K562 (cell line): ENCODE results near the gene BTBD16. TPM values are rescaled to one million over a fixed set of nuclear protein-coding genes. Genes with fewer than 3 reads are reported as not detected.

ENCODE experiments used
- ATAC-seq: fragments of 200-7000 bp; cut with Tn5 transposase; 3 replicates; pipeline ENCODE4 v1.9.1; 2020; ENCODE audit warnings: moderate library complexity
- BruUV-seq: library from RNA; stranded (reverse); fragments of 400-500 nt; replicated peaks from 2 replicates; lab custom pipeline; 2021; lab: Mats Ljungman, UMichigan
- CTCF ChIA-PET: fragments of 300-600 bp; formaldehyde crosslinking; extraction: SDS; loops from one replicate; lab custom pipeline; 2021; ENCODE audit warnings: low intra/inter-chr PET ratio; lab: Yijun Ruan, JAX
- POLR2A ChIA-PET: fragments of 300-600, 350-650 bp; sonication (Branson Sonifier 250); formaldehyde crosslinking; extraction: SDS; loops from one replicate; lab custom pipeline; 2021; ENCODE audit warnings: antibody characterized with exemption, inconsistent platforms; lab: Yijun Ruan, JAX
- DNase-seq, 4 experiments: peaks; one replicate each; pipeline versions ENCODE4 v3.0.0 to v3.0.0-alpha.2; 2011 to 2018; ENCODE audit warnings: low spot score in 3 of 4, mixed read lengths in 3 of 4; ENCODE audit errors: extremely low read depth in 1 of 4
- FAIRE-seq: peaks from 2 replicates; lab custom pipeline; 2011; peaks lifted over from hg19 to GRCh38; lab: Jason Lieb, UNC
- H2AFZ ChIP-seq: 2 replicates; pipeline ENCODE4 v1.6.0; 2011; ENCODE audit warnings: low read depth, low read length, control low read depth, inconsistent platforms
- H3K27ac ChIP-seq: fragments of 200-600 bp; 3 replicates; pipeline ENCODE4 v1.8.0; 2011; ENCODE audit warnings: low read depth, mild to moderate bottlenecking, control low read depth, inconsistent platforms, low read length, moderate library complexity, mixed read lengths; ENCODE audit errors: extremely low read depth
- H3K27me3 ChIP-seq, 2 experiments: fragments of 300-600 bp in 1 of 2; 2 replicates in 1 of 2; 3 replicates in 1 of 2; pipeline versions ENCODE4 v1.6.0 to v1.8.0; 2011; ENCODE audit warnings: inconsistent platforms in 2 of 2, low read length in 2 of 2, mild to moderate bottlenecking in 1 of 2, mixed read lengths in 1 of 2, moderate library complexity in 1 of 2; ENCODE audit not compliant: control insufficient read depth in 2 of 2, insufficient read depth in 2 of 2
- H3K36me3 ChIP-seq: fragments of 300-600 bp; 3 replicates; pipeline ENCODE4 v1.8.0; 2011; ENCODE audit warnings: mild to moderate bottlenecking, low read length, inconsistent platforms; ENCODE audit not compliant: control insufficient read depth, insufficient read depth
- H3K4me1 ChIP-seq, 2 experiments: fragments of 200-600 bp in 1 of 2; replicated peaks in 1 of 2; 2 replicates in 1 of 2; 3 replicates in 1 of 2; pipeline versions ENCODE4 v1.5.1 to v1.8.0; 2011; ENCODE audit warnings: inconsistent platforms in 2 of 2, low read length in 2 of 2, mild to moderate bottlenecking in 1 of 2, mixed read lengths in 1 of 2, moderate library complexity in 1 of 2; ENCODE audit not compliant: control insufficient read depth in 2 of 2, insufficient read depth in 2 of 2
- H3K4me2 ChIP-seq: 2 replicates; pipeline ENCODE4 v1.6.1; 2011; ENCODE audit warnings: low read length, control low read depth, inconsistent platforms, mixed read lengths; ENCODE audit not compliant: insufficient read depth
- H3K4me3 ChIP-seq: fragments of 200-600 bp; sonication (generic), shearing (Covaris generic); 2 replicates; pipeline ENCODE4 v1.5.1; 2016; ENCODE audit warnings: control low read depth, inconsistent platforms
- H3K79me2 ChIP-seq: fragments of 200-600 bp; 3 replicates; pipeline ENCODE4 v1.8.0; 2011; ENCODE audit warnings: low read length, inconsistent platforms; ENCODE audit not compliant: control insufficient read depth, insufficient read depth
- H3K9ac ChIP-seq, 2 experiments: 2 replicates each; pipeline versions ENCODE4 v1.6.0 to v1.6.1; 2011; ENCODE audit warnings: low read depth in 2 of 2, low read length in 2 of 2, control low read depth in 1 of 2, inconsistent platforms in 1 of 2, mild to moderate bottlenecking in 1 of 2, mixed read lengths in 1 of 2; ENCODE audit not compliant: insufficient read depth in 1 of 2
- H3K9me1 ChIP-seq: one replicate; pipeline ENCODE4 v1.6.0; 2011; ENCODE audit warnings: inconsistent platforms, mild to moderate bottlenecking, low read length, moderate library complexity; ENCODE audit not compliant: control insufficient read depth, insufficient read depth
- H3K9me3 ChIP-seq: replicated peaks from 2 replicates; pipeline ENCODE4 v1.5.1; 2011; ENCODE audit warnings: low read depth, low read length, inconsistent platforms; ENCODE audit not compliant: control insufficient read depth, insufficient read depth
- H4K20me1 ChIP-seq: replicated peaks from 2 replicates; pipeline ENCODE4 v1.6.1; 2011; ENCODE audit warnings: low read length, inconsistent platforms, mixed read lengths; ENCODE audit not compliant: control insufficient read depth, insufficient read depth
- ADNP ChIP-seq: fragments of 200-800 bp; sonication (Bioruptor generic); IDR thresholded peaks from 2 replicates; pipeline ENCODE4 v1.6.1; 2016; ENCODE audit warnings: missing genetic modification characterization, missing compliant biosample characterization
- GMEB1 ChIP-seq: fragments of 250-450 bp; sonication (Bioruptor Pico); IDR thresholded peaks from 2 replicates; pipeline ENCODE4 v1.4.0; 2020; ENCODE audit warnings: mild to moderate bottlenecking
- HDGF ChIP-seq: fragments of 450-650 bp; IDR thresholded peaks from 2 replicates; pipeline ENCODE4 v1.6.1; 2016
- MLLT1 ChIP-seq, 2 experiments: fragments of 450-650 bp; IDR thresholded peaks; 2 replicates each; pipeline ENCODE4 v1.6.1; 2016
- NFIC ChIP-seq: fragments of 450-650 bp; IDR thresholded peaks from 2 replicates; pipeline ENCODE4 v1.6.1; 2017; ENCODE audit warnings: mild to moderate bottlenecking, inconsistent platforms
- NRF1 ChIP-seq, 2 experiments: fragments of 450-650 bp; IDR thresholded peaks in 1 of 2; conservative IDR thresholded peaks in 1 of 2; 2 replicates each; pipeline ENCODE4 v1.6.1; 2014; ENCODE audit warnings: mild to moderate bottlenecking in 2 of 2
- RCOR1 ChIP-seq, 2 experiments: IDR thresholded peaks; 2 replicates each; pipeline ENCODE4 v1.6.1; 2012; ENCODE audit warnings: low read depth in 2 of 2, low read length in 2 of 2, borderline replicate concordance in 1 of 2, improper control_type of control experiment in 1 of 2
- RERE ChIP-seq: sonication (generic); formaldehyde crosslinking; IDR thresholded peaks from 2 replicates; pipeline ENCODE4 v1.8.0; 2023; ENCODE audit warnings: missing genetic modification reagents, mild to moderate bottlenecking, borderline replicate concordance
- ZNF77 ChIP-seq: fragments of 250-450 bp; sonication (Bioruptor Pico); IDR thresholded peaks from 2 replicates; pipeline ENCODE4 v1.5.0; 2020
- WGBS: fragments of 100-300 bp; shearing (Covaris generic); methylation state at CpG from one replicate; pipeline ENCODE4 v1.1.6; 2016; ENCODE audit warnings: low coverage, mixed read lengths; ENCODE audit not compliant: insufficient coverage; ENCODE audit errors: missing lambda C conversion rate; 5-methylcytosine and 5-hydroxymethylcytosine counted together
- in situ Hi-C: fragments of 300-500 bp; cut with MboI; formaldehyde crosslinking; loops from 4 replicates; pipeline ENCODE4 v1.15.0; 2018; ENCODE audit warnings: inconsistent platforms, mixed read lengths
- intact Hi-C: fragments of 100-400 bp; cut with micrococcal nuclease; formaldehyde crosslinking; loops from 2 replicates; pipeline ENCODE4 v1.14.2; 2022
- polyA plus RNA-seq, 8 experiments: library from polyadenylated mRNA; depleted of rRNA in 4 of 8; stranded (reverse) in 5 of 8; unstranded in 3 of 8; fragments of >200 nt; fragmentation: Nextera tagmentation in 2 of 8; fragmentation: Illumina TruSeq in 1 of 8; extraction: Ambion mirVana in 2 of 8; extraction: Trizol in 1 of 8; gene quantifications; 2 replicates each; pipeline versions ENCODE4 v1.2.1 to v1.2.3, GENCODE V29; 2011 to 2014; ENCODE audit warnings: inconsistent platforms in 1 of 8, missing spikeins in 1 of 8
- total RNA-seq, 7 experiments: library from RNA; depleted of rRNA in 6 of 7; stranded (reverse); fragments of >200 nt in 6 of 7; fragmentation: Illumina TruSeq in 2 of 7; extraction: Trizol in 2 of 7; gene quantifications; 2 replicates each; pipeline versions ENCODE4 v1.2.1 to v1.2.3, GENCODE V29; 2011 to 2021; ENCODE audit warnings: low replicate concordance in 1 of 7

The BTBD16 gene
- total and polyA plus RNA-seq, 9 of the 15 experiments (the other 6 are each of a cell fraction or from before 2014, with no cell fraction given) = 0.11 TPM; not detected in 8

- Histone ChIP-seq H3K4me2 (no peak overlapping the region), H3K36me3 (no peaks in the 10 kb centered on the region), H4K20me1 (no peaks in the 10 kb centered on the region), H2AFZ (no peak overlapping the region)
- TF ChIP-seq ADNP (tag) (no peak), RERE (CRISPR knock-in tag) (no peak), NRF1 (conservative IDR thresholded peaks at IDR 0.05 in 1 of 2, IDR thresholded peaks at IDR 0.05 in 1 of 2) (no peak), GMEB1 (CRISPR knock-in tag) (no peak), MLLT1 (IDR thresholded peaks at IDR 0.05) (no peak), NFIC (peak; percentile 39; the same call in 1 of the 2 replicates), ZNF77 (no peak), RCOR1 (IDR thresholded peaks at IDR 0.05; ENCODE audit: borderline replicate concordance in 1 of 2, low read depth in 2 of 2, low read length in 2 of 2) (no peak), HDGF (no peak)
- TF ChIP-seq, all 486 proteins: peak for 1
- BruUV-seq = no TSS peak
- H3K4me1 ChIP-seq = no peaks in the 10 kb centered on the region
- no peak for FAIRE-seq
- no peak for DNase-seq
- H3K9me3 ChIP-seq = no peaks in the 10 kb centered on the region
- ChIA-PET CTCF (no interaction called here), POLR2A (no interaction called here)
- H3K27ac ChIP-seq = no peak overlapping the region
- no peak overlapping the region for H3K9ac ChIP-seq
- no peak overlapping the region for H3K4me3 ChIP-seq
- in situ Hi-C loops (no loop called here), intact Hi-C loops (no loop called here)
- H3K27me3 ChIP-seq = no peaks in the 10 kb centered on the region; a peak in 1 of 5 replicates
- no peak for ATAC-seq
- no peaks in the 10 kb centered on the region for H3K9me1 ChIP-seq
- no peaks in the 10 kb centered on the region for H3K79me2 ChIP-seq
- 0% methylated on average over 6 of the region's 7 CpGs for WGBS
Measured at GRCh38 chr10:122290334-122290733, 19.2 kb downstream of the BTBD16 start.
